ENCODE data around the gene CASK. TPM values are rescaled to one million over a fixed set of nuclear protein-coding genes. Genes with fewer than 3 reads are reported as not detected.
A peak's percentile ranks its signal among the peaks of the same experiment; 100 is the strongest.

The CASK gene
- total RNA-seq: 10 to 100 TPM; 39.9 to 44.6 TPM
- 22.3 TPM for polyA plus RNA-seq (2013, experiment 1 of 2)
- polyA plus RNA-seq (2013, experiment 2 of 2): 43.1 TPM
- 21.7 to 138 (median 54.5) reads per million in 172 experiments for total RNA-seq

- DNase-seq: peak; percentile 73 to 96 (median 87)
- peak within 1 kb of the TSS; percentile 91 for H3K27ac Mint-ChIP-seq
- ChIA-PET POLR2A (interaction anchor here (0.5 to 1.8 kb wide), 7 partner anchors 10 to 1021 kb away, joined by 3 to 7 read pairs (median 3); no protein-coding TSS in a partner anchor), CTCF (no interaction called here)
- Histone ChIP-seq H3K27ac (ENCODE audit: low read depth in 1 of 2, low read length in 2 of 2) (peak within 1 kb of the TSS; percentile 52 to 68), H3K27me3 (ENCODE audit: control insufficient read depth in 1 of 2, insufficient read depth in 2 of 2, low read length in 2 of 2) (no peaks in the 10 kb centered on the region), H3K4me1 (ENCODE audit: insufficient read depth, low read length) (peaks cover 3% of the 10 kb centered on the region), H3K9me3 (ENCODE audit: control insufficient read depth in 1 of 2, insufficient read depth in 1 of 2, low read length in 2 of 2) (no peaks in the 10 kb centered on the region), H3K36me3 (ENCODE audit: insufficient read depth, low read length) (no peaks in the 10 kb centered on the region), H3K4me3 (ENCODE audit: low read length) (peak within 1 kb of the TSS; percentile 84)
- no peaks in the 10 kb centered on the region for H3K9me3 Mint-ChIP-seq
- ATAC-seq (ENCODE audit: poor library complexity): peak; percentile 86
- peaks cover 44% of the 10 kb centered on the region for H3K4me1 Mint-ChIP-seq (ENCODE audit: low read depth)
- intact Hi-C loops (cut with DNase I, micrococcal nuclease): loop anchor here (5.0 to 10.0 kb wide), 3 partner anchors 49 to 1729 kb away; partner anchors contain the start of gene DDX3X (in 1 of the 2)
- H3K36me3 Mint-ChIP-seq (ENCODE audit: low read depth): peaks cover 9% of the 10 kb centered on the region
- H3K27me3 Mint-ChIP-seq: no peaks in the 10 kb centered on the region
- no peak for TF ChIP-seq CTCF (IDR thresholded peaks at IDR 0.05)
- H3K4me3 Mint-ChIP-seq: peak within 1 kb of the TSS; percentile 94
Observed at GRCh38 chrX:41923211-41923977, at the start of gene CASK. Gene CASK, minus strand, starts transcription at chrX:41923554. Its CDS starts 566 bp downstream, at chrX:41922988.

- Mint-ChIP-seq H3K9me3 (no peaks in the 10 kb centered on the region), H3K27me3 (no peaks in the 10 kb centered on the region), H3K27ac (no peak overlapping the region), H3K4me1 (ENCODE audit: low read depth) (no peaks in the 10 kb centered on the region), H3K4me3 (no peak overlapping the region), H3K36me3 (ENCODE audit: low read depth) (no peaks in the 10 kb centered on the region)
- Histone ChIP-seq H3K4me1 (ENCODE audit: insufficient read depth, low read length) (no peaks in the 10 kb centered on the region), H3K27me3 (ENCODE audit: control insufficient read depth in 1 of 2, insufficient read depth in 2 of 2, low read length in 2 of 2) (no peaks in the 10 kb centered on the region), H3K9me3 (ENCODE audit: control insufficient read depth in 1 of 2, insufficient read depth in 1 of 2, low read length in 2 of 2) (no peaks in the 10 kb centered on the region), H3K4me3 (ENCODE audit: low read length) (no peak overlapping the region), H3K27ac (ENCODE audit: low read depth in 1 of 2, low read length in 2 of 2) (no peak overlapping the region), H3K36me3 (ENCODE audit: insufficient read depth, low read length) (no peaks in the 10 kb centered on the region)
- ChIA-PET CTCF (interaction anchor here (0.6 kb wide), 1 partner anchor 15 kb away, joined by 3 read pairs; no protein-coding TSS in a partner anchor), POLR2A (no interaction called here)
- no peak for ATAC-seq (ENCODE audit: poor library complexity)
- intact Hi-C loops (cut with DNase I, micrococcal nuclease): no loop called here
- no peak for DNase-seq
- TF ChIP-seq CTCF (IDR thresholded peaks at IDR 0.05): no peak
Observed at GRCh38 chrX:41971346-41971745, 48.0 kb upstream of the CASK start.

- Histone ChIP-seq H3K36me3 (ENCODE audit: insufficient read depth, low read length) (no peaks in the 10 kb centered on the region), H3K27ac (ENCODE audit: low read depth in 1 of 2, low read length in 2 of 2) (no peak overlapping the region), H3K4me3 (ENCODE audit: low read length) (no peak overlapping the region), H3K9me3 (ENCODE audit: control insufficient read depth in 1 of 2, insufficient read depth in 1 of 2, low read length in 2 of 2) (no peaks in the 10 kb centered on the region), H3K27me3 (ENCODE audit: control insufficient read depth in 1 of 2, insufficient read depth in 2 of 2, low read length in 2 of 2) (no peaks in the 10 kb centered on the region), H3K4me1 (ENCODE audit: insufficient read depth, low read length) (no peaks in the 10 kb centered on the region)
- Mint-ChIP-seq H3K27me3 (no peaks in the 10 kb centered on the region), H3K4me3 (no peak overlapping the region), H3K4me1 (ENCODE audit: low read depth) (no peaks in the 10 kb centered on the region), H3K27ac (no peak overlapping the region), H3K9me3 (no peaks in the 10 kb centered on the region), H3K36me3 (ENCODE audit: low read depth) (no peaks in the 10 kb centered on the region)
- no peak for DNase-seq
- TF ChIP-seq CTCF (IDR thresholded peaks at IDR 0.05): no peak
- no peak for ATAC-seq (ENCODE audit: poor library complexity)
- ChIA-PET CTCF (no interaction called here), POLR2A (no interaction called here)
- intact Hi-C loops (cut with DNase I, micrococcal nuclease): no loop called here
Observed at GRCh38 chrX:41970419-41970818, 47.1 kb upstream of the CASK start.
